ENCODE measurements around the gene RIPOR3.

GRCh38 chr20:50587291-50587961, 103.9 kb downstream of the RIPOR3 start:
- TF ChIP-seq POLR2A (IDR thresholded peaks at IDR 0.05; ENCODE audit: low read depth, low read length) (no peak), POLR2AphosphoS5 (IDR thresholded peaks at IDR 0.05; ENCODE audit: low read depth, low read length) (no peak)
